ENCODE measurements around the gene KAZN.

The KAZN gene

DNA sequence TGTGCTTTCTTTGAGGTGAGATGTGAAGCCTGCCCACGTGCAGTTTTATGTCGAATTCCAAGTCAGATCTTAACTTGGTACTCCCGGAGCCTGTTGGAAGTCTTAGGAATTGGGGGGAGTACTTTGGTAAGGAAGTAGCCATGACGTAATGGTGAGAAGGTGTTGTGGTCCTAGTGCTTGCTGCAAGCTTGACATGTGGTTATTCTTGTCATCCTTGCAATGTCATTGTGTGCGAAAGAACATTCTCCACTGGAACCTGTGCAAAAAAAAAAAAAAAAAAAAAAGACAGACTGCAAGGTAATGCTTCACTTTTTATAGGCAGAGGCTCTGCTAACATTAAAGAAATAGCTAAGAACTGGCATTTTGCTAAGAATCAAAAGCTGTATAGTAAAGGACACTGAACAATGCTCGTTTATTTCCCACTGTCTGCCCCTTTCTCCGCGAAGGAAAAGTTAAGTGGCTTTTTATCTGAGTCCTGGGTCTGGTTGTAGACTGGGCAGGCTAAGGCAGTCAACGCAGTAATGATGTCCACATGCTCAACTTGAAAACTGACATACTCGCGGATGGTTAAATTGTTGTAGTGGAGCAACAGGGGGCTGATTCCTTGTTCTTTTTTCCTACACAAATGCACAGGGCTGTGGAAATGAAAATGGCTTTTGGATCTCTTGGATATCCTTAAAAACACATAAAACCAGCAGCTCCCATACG lies 2.1 kb downstream of the KAZN start:
- no peak for ATAC-seq
- TF ChIP-seq ZNF70 (CRISPR knock-in tag; IDR thresholded peaks at IDR 0.05): no peak
- no peak for TF ChIP-seq CSDC2 (CRISPR knock-in tag; IDR thresholded peaks at IDR 0.05)
- TF ChIP-seq, protein P1, sequence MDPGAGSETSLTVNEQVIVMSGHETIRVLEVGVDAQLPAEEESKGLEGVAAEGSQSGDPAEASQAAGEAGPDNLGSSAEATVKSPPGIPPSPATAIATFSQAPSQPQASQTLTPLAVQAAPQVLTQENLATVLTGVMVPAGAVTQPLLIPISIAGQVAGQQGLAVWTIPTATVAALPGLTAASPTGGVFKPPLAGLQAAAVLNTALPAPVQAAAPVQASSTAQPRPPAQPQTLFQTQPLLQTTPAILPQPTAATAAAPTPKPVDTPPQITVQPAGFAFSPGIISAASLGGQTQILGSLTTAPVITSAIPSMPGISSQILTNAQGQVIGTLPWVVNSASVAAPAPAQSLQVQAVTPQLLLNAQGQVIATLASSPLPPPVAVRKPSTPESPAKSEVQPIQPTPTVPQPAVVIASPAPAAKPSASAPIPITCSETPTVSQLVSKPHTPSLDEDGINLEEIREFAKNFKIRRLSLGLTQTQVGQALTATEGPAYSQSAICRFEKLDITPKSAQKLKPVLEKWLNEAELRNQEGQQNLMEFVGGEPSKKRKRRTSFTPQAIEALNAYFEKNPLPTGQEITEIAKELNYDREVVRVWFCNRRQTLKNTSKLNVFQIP (CRISPR knock-in tag; IDR thresholded peaks at IDR 0.05; ENCODE audit: borderline replicate concordance, low read depth): no peak
- TF ChIP-seq OSR1 (CRISPR knock-in tag; IDR thresholded peaks at IDR 0.05): no peak

DNA sequence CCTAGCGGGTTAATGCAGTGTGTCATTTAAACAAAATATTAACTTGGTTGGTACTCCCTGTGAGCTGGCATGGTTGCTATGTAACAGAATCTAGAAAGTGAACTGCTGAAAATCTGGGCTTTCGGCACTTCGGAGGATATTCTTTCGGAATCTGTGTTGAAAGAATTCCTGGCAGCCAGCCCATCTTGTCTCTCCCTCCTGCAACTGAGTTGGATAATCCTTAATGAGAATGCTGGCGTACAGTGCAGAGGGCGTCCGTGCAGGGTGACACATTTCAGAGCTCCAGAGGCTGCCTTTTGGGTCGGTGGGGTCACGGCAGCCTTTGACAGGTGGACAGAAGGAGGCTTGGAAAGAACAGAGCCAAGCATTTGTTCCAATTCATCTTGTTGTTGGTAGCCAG lies 3.7 kb downstream of the KAZN start:
- no peak for TF ChIP-seq BACH2 (CRISPR knock-in tag; IDR thresholded peaks at IDR 0.05; ENCODE audit: borderline replicate concordance)
- TF ChIP-seq RARB (CRISPR knock-in tag; IDR thresholded peaks at IDR 0.05): no peak
- TF ChIP-seq, protein P1 (CRISPR knock-in tag; IDR thresholded peaks at IDR 0.05; ENCODE audit: borderline replicate concordance, low read depth): no peak
- no peak for TF ChIP-seq SNAI2 (CRISPR knock-in tag; IDR thresholded peaks at IDR 0.05)
- TF ChIP-seq ARNTL (CRISPR knock-in tag; IDR thresholded peaks at IDR 0.05; ENCODE audit: borderline replicate concordance, low read depth): no peak
- no peak for TF ChIP-seq TOX (CRISPR knock-in tag; IDR thresholded peaks at IDR 0.05; ENCODE audit: borderline replicate concordance)
- TF ChIP-seq ZNF8 (CRISPR knock-in tag; IDR thresholded peaks at IDR 0.05): no peak
- no peak for TF ChIP-seq TCF4 (CRISPR knock-in tag; IDR thresholded peaks at IDR 0.05; ENCODE audit: borderline replicate concordance)
- TF ChIP-seq, protein P2, sequence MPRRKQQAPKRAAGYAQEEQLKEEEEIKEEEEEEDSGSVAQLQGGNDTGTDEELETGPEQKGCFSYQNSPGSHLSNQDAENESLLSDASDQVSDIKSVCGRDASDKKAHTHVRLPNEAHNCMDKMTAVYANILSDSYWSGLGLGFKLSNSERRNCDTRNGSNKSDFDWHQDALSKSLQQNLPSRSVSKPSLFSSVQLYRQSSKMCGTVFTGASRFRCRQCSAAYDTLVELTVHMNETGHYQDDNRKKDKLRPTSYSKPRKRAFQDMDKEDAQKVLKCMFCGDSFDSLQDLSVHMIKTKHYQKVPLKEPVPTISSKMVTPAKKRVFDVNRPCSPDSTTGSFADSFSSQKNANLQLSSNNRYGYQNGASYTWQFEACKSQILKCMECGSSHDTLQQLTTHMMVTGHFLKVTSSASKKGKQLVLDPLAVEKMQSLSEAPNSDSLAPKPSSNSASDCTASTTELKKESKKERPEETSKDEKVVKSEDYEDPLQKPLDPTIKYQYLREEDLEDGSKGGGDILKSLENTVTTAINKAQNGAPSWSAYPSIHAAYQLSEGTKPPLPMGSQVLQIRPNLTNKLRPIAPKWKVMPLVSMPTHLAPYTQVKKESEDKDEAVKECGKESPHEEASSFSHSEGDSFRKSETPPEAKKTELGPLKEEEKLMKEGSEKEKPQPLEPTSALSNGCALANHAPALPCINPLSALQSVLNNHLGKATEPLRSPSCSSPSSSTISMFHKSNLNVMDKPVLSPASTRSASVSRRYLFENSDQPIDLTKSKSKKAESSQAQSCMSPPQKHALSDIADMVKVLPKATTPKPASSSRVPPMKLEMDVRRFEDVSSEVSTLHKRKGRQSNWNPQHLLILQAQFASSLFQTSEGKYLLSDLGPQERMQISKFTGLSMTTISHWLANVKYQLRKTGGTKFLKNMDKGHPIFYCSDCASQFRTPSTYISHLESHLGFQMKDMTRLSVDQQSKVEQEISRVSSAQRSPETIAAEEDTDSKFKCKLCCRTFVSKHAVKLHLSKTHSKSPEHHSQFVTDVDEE (CRISPR knock-in tag; IDR thresholded peaks at IDR 0.05): no peak
- no peak for TF ChIP-seq ESRRG (CRISPR knock-in tag; IDR thresholded peaks at IDR 0.05)
- TF ChIP-seq, protein P3, sequence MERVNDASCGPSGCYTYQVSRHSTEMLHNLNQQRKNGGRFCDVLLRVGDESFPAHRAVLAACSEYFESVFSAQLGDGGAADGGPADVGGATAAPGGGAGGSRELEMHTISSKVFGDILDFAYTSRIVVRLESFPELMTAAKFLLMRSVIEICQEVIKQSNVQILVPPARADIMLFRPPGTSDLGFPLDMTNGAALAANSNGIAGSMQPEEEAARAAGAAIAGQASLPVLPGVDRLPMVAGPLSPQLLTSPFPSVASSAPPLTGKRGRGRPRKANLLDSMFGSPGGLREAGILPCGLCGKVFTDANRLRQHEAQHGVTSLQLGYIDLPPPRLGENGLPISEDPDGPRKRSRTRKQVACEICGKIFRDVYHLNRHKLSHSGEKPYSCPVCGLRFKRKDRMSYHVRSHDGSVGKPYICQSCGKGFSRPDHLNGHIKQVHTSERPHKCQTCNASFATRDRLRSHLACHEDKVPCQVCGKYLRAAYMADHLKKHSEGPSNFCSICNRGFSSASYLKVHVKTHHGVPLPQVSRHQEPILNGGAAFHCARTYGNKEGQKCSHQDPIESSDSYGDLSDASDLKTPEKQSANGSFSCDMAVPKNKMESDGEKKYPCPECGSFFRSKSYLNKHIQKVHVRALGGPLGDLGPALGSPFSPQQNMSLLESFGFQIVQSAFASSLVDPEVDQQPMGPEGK (CRISPR knock-in tag; IDR thresholded peaks at IDR 0.05; ENCODE audit: borderline replicate concordance): no peak
- TF ChIP-seq ZNF70 (CRISPR knock-in tag; IDR thresholded peaks at IDR 0.05): no peak
- ATAC-seq: no peak

DNA sequence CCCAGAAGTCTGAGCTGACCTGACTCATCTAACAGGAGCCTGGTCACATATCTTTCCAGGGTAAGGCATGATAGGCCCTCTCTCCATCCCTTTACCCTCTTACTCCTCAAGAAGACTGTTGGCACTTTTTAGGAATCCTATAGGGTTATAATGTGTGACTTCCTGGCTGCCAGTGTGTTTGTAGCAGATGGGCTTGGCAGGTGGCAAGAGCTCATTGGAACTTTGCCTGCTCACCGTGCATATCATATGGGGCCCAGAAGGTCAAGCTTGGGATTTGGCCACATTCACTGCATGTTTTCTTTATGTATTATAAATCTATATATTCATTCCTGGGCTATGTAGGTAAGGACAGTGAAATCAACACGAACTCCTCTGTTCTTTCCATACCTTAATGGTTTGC lies 5.2 kb downstream of the KAZN start:
- no peak for ATAC-seq
- no peak for TF ChIP-seq TOX (CRISPR knock-in tag; IDR thresholded peaks at IDR 0.05; ENCODE audit: borderline replicate concordance)
- no peak for TF ChIP-seq PPARA (CRISPR knock-in tag; IDR thresholded peaks at IDR 0.05; ENCODE audit: borderline replicate concordance)
- no peak for TF ChIP-seq ZNF70 (CRISPR knock-in tag; IDR thresholded peaks at IDR 0.05)
- TF ChIP-seq ZFP3 (CRISPR knock-in tag; IDR thresholded peaks at IDR 0.05): no peak
- no peak for TF ChIP-seq ESRRG (CRISPR knock-in tag; IDR thresholded peaks at IDR 0.05)

DNA sequence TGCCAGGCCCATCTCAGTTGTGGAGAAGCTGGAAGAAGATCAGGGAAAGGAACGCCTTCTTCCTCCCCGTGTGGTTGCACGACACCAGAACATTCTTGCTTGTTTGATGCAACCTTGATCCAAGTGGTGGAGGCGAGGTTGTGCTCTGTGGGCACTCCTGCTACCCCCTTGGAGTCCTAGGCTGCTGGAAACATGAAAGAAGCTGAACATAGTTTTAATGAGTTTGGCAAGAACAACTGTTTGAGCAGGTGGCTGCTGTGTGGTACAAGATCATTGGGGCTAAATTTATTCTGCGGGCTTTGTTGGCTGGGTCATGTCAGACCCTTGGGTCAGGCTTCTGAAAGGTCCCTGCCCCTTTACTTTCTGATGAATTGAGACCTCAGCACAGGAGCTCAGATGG lies 5.9 kb downstream of the KAZN start:
- TF ChIP-seq ZFP30 (CRISPR knock-in tag; IDR thresholded peaks at IDR 0.05) (no peak), ZFP3 (CRISPR knock-in tag; IDR thresholded peaks at IDR 0.05) (no peak), RARB (CRISPR knock-in tag; IDR thresholded peaks at IDR 0.05) (no peak), GLIS3 (CRISPR knock-in tag; IDR thresholded peaks at IDR 0.05) (no peak), TCF4 (CRISPR knock-in tag; IDR thresholded peaks at IDR 0.05; ENCODE audit: borderline replicate concordance) (no peak), SNAI2 (CRISPR knock-in tag; IDR thresholded peaks at IDR 0.05) (no peak), ZNF70 (CRISPR knock-in tag; IDR thresholded peaks at IDR 0.05) (no peak), PPARA (CRISPR knock-in tag; IDR thresholded peaks at IDR 0.05; ENCODE audit: borderline replicate concordance) (no peak), ZNF8 (CRISPR knock-in tag; IDR thresholded peaks at IDR 0.05) (no peak), ZNF565 (CRISPR knock-in tag; conservative IDR thresholded peaks at IDR 0.05; ENCODE audit: low read depth) (no peak), BACH2 (CRISPR knock-in tag; IDR thresholded peaks at IDR 0.05; ENCODE audit: borderline replicate concordance) (no peak), ISL1 (CRISPR knock-in tag; IDR thresholded peaks at IDR 0.05) (no peak)
- TF ChIP-seq, protein P4, sequence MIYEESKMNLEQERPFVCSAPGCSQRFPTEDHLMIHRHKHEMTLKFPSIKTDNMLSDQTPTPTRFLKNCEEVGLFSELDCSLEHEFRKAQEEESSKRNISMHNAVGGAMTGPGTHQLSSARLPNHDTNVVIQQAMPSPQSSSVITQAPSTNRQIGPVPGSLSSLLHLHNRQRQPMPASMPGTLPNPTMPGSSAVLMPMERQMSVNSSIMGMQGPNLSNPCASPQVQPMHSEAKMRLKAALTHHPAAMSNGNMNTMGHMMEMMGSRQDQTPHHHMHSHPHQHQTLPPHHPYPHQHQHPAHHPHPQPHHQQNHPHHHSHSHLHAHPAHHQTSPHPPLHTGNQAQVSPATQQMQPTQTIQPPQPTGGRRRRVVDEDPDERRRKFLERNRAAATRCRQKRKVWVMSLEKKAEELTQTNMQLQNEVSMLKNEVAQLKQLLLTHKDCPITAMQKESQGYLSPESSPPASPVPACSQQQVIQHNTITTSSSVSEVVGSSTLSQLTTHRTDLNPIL (CRISPR knock-in tag; IDR thresholded peaks at IDR 0.05; ENCODE audit: low read depth): no peak
- TF ChIP-seq, protein P5, sequence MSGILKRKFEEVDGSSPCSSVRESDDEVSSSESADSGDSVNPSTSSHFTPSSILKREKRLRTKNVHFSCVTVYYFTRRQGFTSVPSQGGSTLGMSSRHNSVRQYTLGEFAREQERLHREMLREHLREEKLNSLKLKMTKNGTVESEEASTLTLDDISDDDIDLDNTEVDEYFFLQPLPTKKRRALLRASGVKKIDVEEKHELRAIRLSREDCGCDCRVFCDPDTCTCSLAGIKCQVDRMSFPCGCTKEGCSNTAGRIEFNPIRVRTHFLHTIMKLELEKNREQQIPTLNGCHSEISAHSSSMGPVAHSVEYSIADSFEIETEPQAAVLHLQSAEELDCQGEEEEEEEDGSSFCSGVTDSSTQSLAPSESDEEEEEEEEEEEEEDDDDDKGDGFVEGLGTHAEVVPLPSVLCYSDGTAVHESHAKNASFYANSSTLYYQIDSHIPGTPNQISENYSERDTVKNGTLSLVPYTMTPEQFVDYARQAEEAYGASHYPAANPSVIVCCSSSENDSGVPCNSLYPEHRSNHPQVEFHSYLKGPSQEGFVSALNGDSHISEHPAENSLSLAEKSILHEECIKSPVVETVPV (CRISPR knock-in tag; IDR thresholded peaks at IDR 0.05): no peak
- TF ChIP-seq, protein P1 (CRISPR knock-in tag; IDR thresholded peaks at IDR 0.05; ENCODE audit: borderline replicate concordance, low read depth): no peak
- ATAC-seq: no peak
